HG02981 (cell line): Measurements from ENCODE around the gene NEUROG2.
"Not testable (repeated sequence)": the region's sequence is repeated elsewhere in the genome, so short reads cannot be mapped to it uniquely, and the experiment has no call there.

Experiments used
- ATAC-seq: cut with Tn5 transposase; IDR thresholded peaks from one replicate; pipeline ENCODE4 v1.9.1; 2021; ENCODE audit warnings: mild to moderate bottlenecking, moderate library complexity; ENCODE audit not compliant: unreplicated experiment

The NEUROG2 gene

DNA sequence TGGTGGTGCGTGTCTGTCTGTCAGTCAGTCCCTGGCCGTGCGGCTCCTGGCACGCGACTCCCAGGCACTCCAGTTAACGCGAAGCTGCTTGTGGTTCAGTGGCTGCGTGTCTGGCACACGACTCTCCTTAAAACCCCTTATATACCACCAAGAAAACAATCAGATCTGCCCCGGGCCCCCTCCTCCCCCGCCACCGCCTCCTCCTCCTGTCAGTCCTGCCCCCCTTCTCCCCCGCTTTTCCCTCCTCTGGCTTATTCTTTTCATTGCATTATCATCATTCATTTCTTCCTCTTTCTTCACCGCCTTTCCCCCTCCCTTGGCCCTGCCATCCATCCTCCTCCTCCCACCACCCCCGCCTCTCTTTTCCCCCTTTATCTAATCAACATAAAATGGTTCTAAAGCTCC lies at the start of gene NEUROG2:
NEUROG2 (minus strand) TSS at position 115 of the 405 bp plus-strand sequence. CDS start 705 bp downstream, outside the sequence.
- no peak for ATAC-seq

DNA sequence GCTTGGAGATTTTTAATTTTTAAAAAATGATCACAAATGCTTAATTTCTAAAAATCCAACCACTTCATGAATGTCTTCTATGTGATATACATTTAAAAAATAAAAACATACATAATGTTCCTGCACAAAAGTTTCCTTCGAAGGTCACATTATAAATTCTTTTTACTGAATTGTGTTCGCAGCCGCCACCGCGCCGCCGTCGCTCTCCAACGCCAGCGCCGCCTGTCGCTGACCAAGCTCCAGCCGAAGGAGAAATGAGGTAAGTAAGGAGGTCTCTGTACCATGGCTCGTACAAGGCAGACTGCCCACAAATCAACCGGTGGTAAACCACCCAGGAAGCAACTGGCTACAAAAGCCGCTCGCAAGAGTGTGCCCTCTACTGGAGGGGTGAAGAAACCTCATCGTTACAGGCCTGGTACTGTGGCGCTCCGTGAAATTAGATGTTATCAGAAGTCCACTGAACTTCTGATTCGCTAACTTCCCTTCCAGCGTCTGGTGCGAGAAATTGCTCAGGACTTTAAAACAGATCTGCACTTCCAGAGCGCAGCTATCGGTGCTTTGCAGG lies 48.8 kb upstream of the NEUROG2 start:
- no peak for ATAC-seq

DNA sequence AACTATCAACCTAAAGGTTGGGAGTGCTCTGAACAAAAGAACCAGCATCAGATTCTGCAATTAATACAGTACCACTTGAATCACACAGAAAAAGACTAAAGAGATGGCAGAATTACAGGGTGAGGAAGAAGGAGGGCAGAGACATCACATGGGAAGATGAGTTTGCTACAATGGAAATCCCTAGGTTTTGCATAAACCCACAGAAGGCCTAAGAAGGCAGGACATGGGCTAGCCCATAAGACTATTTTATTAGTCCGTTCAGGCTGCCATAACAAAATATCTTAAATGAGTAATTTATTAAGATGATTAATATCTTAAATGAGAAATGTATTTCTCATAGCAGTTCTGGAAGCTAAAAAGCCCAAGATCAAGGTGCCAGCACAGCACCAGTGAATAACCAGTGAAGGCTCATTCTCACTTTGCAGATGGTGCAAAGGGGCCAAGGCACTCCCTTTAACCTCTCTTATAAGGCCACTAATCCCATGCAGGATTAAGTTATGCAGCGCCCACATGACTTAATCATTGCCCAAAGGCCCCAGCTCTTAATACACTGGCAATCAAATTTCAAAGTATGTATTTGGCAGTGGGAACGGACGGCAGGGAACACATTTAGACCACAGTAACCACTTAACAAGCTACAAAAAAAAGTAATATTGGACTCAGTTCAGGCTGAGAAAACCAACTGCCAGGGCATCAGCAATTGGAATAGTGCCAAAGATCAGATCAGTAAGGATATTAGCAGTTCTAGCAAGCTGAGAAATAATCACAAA lies 47.6 kb upstream of the NEUROG2 start:
- peak; percentile 45 for ATAC-seq

DNA sequence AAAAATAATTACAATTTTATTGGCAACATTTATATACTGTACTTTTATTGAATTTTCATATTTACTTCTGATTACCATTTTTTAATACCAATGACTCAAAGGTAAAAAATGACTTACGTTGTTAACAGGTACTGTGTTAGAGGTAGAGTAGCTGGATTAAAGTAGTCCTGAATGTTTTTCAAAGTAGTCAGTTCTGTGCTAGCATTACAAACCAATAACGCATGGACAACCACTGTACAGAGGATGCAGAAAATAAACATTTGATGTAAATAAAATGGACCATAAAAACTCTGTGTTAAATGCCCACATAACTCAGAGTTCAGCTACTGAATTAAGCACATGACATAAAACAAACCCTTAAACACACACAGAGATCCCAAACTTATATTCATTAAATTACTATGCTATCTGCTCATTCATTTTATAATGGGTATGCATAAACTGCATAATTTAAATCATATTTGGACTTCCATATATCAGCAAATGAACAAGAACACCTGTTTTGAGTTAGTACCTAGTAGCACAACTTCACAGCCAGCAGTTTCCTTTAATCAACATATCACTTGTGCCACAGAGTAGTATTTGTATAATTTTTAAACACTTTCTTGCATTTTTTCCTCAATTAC lies 46.4 kb upstream of the NEUROG2 start:
- no peak for ATAC-seq

DNA sequence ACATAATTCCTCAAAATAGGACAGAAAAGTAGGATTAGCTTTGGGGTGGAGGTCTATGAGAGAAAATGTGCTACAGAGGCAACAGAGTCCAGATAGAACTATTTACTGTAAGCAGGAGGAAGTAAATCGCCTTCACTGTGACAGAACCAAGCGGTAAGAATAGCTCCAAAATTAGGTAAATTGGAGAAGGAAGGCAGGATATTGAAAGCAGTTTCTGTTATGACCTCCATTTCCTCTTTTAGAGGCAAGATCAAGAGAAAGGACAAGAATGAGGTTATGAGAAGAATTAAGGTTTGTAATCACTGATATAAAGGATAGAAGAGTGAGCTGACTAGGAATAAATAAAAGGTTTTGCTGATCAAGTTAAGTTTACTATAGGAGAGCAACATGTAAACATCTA lies 44.1 kb upstream of the NEUROG2 start:
- ATAC-seq = peak; percentile 69

DNA sequence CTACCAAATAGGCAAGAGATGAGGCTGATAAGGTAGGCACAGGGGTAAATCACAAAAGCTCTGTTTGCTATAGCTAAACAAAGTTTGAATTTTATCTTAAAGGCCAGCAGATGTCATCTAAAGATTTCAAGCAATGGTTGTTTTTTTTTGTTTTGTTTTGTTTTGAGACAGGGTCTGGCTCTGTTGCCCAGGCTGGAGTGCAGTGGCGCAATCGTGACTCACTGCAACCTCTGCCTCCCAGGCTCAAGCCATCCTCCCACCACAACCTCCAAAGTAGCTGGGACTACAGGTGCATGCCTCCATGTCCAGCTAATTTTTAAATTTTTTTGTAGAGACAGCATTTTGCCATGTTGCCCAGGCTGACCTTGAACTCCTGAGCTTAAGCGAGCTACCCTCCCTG lies 43.1 kb upstream of the NEUROG2 start:
- ATAC-seq = no peak

DNA sequence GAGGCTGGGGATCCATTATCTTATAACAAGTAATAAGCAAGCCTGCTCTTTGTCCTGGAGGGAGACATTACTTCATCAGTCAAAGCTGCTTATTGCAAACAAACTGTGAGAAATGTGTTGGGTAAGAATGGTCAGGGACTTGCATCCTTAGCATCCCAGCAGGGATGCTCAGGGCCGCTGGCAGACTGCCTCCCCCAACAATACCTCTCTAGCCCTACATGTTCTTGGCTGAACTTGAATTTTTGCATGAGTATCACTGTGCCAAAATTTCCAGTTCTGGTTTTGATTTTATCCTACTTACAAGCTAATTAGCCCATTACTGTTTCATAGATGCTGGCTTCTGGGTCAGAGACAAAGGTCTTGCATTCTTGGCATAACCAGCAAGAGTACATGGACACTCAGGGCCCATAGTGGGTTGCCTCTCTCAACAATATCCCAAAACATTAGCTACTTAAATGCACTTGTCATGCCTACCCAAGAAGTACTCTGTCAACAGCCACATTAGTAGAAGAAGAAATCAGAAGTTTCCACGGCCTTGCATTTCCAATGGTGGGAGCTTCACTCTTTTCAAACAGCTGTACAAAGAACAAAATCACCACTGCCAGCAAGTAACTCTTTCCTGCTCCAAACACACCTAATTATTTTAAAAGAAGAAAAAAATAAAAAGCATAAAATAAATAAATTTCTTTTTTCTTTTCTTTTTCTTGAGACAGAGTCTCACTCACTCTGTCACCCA lies 41.9 kb upstream of the NEUROG2 start:
- no peak for ATAC-seq

DNA sequence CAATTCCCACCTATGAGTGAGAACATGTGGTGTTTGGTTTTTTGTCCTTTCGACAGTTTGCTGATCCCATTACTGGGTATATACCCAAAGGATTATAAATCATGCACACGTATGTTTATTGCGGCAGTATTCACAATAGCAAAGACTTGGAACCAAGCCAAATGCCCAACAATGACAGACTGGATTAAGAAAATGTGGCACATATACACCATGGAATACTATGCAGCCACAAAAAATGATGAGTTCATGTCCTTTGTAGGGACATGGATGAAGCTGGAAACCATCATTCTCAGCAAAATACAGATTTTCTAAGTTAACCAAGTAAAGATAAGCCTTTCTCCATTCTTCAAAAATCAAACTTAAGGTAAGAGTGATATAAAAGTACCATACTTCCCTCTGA lies 38.3 kb upstream of the NEUROG2 start:
- not testable (repeated sequence) for ATAC-seq

DNA sequence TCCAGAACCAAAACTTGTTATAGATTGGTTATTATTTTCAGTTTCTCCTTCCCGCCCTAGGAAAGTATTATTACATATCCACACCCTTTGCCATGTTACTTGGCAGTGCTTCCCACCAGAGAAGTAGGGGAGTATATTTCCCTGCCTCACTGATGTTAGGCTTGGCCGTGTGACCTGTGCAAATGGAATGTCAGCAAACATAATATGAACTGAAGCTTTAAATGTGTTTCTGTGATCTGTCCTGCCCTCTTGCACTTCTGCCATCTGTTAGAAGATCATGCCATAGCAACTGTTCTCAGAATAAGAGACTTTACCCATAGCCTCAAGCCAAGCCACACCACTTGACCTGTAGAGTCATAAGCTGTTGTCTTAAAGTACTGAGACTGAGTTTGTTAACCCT lies 36.7 kb upstream of the NEUROG2 start:
- ATAC-seq = no peak

DNA sequence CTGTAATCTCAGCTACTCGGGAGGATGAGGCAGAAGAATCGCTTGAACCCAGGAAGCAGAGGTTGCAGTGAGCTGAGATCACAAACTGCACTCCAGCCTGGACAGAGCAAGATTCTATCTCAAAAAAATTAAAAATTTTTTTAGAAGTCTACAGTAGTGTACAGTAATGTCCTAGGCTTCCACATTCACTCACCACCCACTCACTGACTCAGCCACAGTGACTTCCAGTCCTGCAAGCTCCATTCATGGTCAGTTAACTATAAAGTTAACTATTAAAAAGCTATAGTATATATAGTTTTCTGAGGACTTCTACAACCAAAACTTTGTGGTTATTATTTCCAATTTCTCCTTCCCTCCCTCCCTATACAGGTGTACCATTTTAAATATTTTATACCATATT lies 34.7 kb upstream of the NEUROG2 start:
- no peak for ATAC-seq

DNA sequence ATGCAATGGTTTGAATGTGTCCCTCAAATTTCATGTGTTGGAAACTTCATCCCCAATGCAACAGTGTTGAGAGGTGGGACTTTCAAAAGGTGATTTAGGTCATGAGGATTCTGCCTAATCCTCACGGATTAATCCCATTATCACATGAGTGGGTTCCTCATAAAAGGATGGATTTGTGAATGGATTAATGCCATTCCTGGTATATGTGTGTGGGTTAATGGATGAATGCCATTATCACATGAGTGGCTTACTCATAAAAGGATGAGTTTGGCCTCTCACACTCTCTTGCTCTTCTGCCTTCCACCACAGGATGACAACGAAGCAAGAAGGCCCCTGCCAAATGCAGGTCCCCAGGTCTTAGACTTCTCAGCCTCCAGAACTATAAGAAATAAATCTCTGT lies 30.5 kb upstream of the NEUROG2 start:
- no peak for ATAC-seq

DNA sequence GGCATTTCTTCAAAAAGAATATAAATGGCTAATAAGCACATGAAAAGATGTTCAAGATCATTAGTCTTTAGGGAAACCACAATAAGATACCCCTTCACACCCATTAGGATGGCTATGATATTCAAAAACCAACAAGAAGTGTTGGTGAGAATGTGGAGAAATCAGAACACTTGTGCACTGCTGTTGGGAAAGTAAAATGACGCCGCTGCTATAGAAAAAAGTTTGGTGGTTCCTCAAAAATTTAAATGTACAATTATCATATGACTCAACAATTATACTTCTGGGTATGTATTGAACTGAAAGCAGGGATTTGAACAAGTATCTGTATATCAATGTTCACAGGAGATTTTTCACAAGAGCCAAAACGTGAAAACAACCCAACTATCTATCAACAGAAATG lies 29.4 kb upstream of the NEUROG2 start:
- no peak for ATAC-seq

DNA sequence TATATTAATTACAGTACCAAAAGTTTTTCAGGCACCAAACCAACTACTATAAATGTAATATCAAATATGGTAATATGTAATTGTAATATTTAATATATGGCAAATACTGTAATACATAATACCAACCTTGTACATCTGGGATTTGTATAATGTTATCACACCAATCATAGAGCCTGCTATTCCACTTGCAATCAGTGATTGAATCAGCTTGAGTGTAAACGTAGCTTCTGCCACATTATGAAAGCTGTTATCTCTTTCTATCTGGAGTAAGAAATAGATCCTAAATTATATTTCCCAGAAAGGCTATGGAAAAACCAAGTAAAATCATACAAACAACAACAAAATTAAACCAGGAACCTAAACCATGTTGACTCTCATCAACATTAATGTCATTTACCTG lies 24.7 kb upstream of the NEUROG2 start:
- no peak for ATAC-seq

DNA sequence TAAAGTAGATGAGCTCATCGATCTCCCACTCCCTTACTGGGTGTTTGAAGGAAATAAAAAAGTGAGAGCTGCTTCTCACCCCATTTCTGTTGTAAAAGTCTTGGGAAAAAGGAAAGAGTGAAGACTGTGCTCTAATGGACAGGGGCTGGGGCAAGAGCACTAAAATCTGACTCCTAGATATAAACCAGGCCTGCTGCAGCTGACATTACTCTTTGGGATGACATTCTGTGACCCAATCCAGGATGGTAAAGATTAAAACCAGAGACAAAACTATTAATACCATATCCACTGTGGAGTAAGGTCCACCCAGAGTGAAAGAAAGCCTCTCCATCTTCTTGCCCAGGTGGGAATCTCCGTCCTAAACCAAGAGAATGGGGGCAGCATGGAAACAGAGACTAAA lies 20.1 kb upstream of the NEUROG2 start:
- no peak for ATAC-seq

DNA sequence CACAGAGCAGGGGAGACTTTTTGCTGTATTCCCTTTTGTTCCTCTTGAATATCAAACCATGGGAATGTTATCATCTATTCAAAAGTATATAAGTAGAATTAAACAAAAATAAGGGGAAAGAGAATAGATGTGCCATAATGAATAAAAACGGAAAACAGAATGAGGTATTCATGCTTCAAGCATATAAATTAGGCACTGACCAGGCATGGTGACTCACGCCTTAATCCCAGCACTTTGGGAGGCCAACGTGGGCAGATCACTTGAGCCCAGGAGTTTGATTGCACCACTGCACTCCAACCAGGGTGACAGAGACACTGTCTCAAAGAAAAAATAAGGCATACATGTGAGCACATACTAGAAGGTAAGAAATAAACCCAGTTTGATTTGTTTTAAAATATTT lies 16.3 kb upstream of the NEUROG2 start:
- no peak for ATAC-seq

DNA sequence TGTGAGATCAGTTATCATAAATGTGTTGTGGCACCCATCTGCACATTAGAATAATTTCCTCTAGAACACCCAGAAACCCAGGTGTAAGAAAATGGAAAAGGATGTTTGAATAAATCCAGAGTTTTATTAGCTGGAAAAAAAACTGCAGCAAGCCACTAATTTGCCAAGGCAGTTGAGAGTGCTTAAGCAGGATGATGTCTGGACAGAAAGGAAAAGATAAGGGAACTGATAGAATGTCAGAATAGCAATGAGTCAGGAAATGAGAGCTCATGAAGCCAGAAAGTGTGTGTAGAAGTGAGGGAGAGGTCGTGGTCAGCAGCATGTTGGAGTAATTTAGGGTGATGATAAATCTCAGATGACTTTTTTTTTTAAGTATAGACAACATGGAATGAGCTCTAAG lies 15.2 kb upstream of the NEUROG2 start:
- ATAC-seq = no peak

DNA sequence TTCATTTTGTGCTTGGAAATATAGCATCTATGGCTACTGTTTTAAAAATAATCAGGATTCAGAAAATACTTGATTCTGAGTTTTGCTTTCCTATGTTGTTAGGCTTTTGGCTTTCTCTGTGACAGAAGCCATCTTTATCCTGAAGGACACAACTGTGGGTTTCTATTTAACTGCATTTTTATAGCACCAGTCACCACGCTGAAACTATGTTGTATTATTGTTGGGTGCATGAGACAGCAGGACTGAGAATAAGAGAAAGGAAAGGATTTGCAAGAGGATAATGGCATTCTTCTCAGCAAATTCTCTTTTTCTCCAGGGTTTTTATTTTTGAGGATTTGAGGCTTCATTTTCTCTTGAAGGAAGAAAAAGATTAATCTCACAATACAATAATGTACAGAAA lies 10.1 kb upstream of the NEUROG2 start:
- ATAC-seq = no peak

DNA sequence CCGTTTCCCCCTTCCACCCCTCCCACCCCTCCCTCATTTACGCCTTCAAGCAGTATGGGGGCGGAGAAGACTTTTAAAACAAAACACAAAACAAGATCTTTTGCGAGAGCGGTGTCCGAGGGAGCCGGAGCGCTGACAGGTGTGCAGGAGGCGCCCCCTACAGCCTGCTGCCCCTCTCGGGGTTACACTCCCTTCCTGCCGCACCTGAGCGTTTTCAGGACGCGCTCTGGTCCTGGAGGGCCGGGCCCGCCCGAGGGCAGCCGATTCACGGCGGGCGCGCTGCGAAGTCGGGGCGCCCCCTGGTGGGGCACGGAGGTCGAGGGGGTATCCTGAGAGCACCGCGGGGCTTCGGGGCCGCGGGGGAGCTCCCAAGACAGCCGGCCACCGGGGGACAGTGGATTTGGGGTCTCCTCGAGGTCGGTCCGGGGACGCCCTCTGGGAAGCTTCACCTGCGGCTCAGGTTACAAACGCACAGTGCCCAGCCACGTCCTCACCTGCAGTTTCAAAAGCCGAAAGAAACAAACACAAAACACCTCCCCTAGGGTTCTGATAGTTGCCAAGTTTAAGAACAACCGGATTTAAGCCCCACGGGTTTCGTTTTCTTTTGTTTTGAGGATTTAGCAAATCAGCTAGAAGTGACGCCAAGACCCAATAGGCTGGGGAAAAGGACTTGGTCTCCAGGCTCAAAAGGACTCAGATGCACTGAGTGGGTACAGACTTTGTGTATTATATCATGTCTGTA lies 8.0 kb upstream of the NEUROG2 start:
- ATAC-seq = peak; percentile 77

DNA sequence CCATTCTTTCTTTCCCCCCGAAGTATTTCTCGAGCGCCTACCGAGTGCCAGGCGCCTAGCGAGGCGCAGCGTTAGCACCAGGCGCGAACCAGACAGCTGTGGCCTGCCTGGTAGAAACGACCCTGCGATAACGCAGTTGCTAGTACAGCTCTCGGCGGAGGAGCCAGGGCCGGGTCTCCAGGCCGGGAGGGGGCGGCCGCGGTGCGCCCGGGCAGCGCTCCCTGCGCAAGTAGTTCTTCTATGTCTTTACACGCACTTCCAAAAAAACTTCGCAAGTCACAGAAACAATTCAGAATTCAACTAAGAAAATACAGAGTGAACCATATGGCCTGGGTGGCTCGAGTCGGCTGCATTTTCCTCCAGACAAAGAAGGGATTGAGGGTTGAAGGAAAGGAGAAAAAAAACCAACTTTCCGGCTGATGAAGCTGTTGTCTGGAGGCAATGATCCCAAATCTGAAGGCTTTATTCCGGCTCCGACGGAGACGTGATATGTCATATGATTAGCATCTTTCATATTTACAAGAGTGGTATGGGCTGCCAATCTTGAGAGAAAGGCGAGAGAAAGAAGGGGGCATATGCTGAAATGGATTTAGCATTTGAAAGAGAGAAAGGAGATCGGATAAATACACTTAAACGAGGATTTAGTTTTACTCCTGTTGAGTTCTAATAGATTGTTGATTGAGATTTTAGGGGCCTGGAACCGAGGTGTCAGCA lies 7.2 kb upstream of the NEUROG2 start:
- ATAC-seq = peak; percentile 45

DNA sequence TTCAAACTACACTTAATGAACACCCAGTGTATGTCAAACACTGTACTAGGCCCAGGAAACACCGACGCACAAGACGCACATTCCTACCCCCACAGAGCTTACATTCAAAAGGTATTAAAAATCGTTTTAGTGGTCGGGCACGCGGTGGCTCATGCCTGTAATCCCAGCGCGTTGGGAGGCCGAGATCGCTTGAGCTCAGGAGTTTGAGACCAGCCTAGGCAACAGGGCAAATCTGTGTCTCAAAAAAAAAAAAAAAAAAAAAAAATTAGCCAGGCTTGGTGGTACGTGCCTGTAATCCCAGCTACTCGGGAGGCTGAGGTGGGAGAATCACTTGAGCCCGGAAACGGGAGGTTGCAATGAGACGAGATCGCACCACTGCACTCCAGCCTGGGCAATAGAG lies 6.5 kb upstream of the NEUROG2 start:
- not testable (repeated sequence) for ATAC-seq
